ENCODE results near the gene ATR. TPM values are rescaled to one million over a fixed set of nuclear protein-coding genes. Genes with fewer than 3 reads are reported as not detected.
A peak's percentile ranks its signal among the peaks of the same experiment; 100 is the strongest.
"Not testable (repeated sequence)": the region's sequence is repeated elsewhere in the genome, so short reads cannot be mapped to it uniquely, and the experiment has no call there.

ATR gene
- total RNA-seq, 4 donors from 2014 or later, result 21.0 to 53.6 (median 23.9) TPM

- Histone ChIP-seq H3K36me3 (no peaks in the 10 kb centered on the region), H3K27me3 (no peaks in the 10 kb centered on the region), H3K27ac (peak overlapping the region; percentile 83 to 97 (median 94)), H3K9me3 (no peaks in the 10 kb centered on the region), H3K4me3 (peak overlapping the region; percentile 77 to 96 (median 86)), H3K4me1 (peaks cover 0 to 14% (median 7%) of the 10 kb centered on the region in 4 donors)
- DNase-seq, result no peak
- TF ChIP-seq POLR2A (IDR thresholded peaks at IDR 0.05), result no peak
- no peak for TF ChIP-seq CTCF (IDR thresholded peaks at IDR 0.05)
Observed at GRCh38 chr3:142577696-142578328, 721 bp downstream of the ATR start.

GRCh38 chr3:142576792-142577191 lies 1.7 kb downstream of the ATR start:
- TF ChIP-seq CTCF (IDR thresholded peaks at IDR 0.05) (no peak), POLR2A (IDR thresholded peaks at IDR 0.05) (no peak)
- H3K9me3 ChIP-seq, result no peaks in the 10 kb centered on the region
- no peak for DNase-seq

GRCh38 chr3:142574665-142575064 lies 3.9 kb downstream of the ATR start:
- H3K4me3 ChIP-seq, result no peak overlapping the region
- no peaks in the 10 kb centered on the region for H3K36me3 ChIP-seq
- H3K27me3 ChIP-seq, result no peaks in the 10 kb centered on the region
- H3K9me3 ChIP-seq, result no peaks in the 10 kb centered on the region
- H3K27ac ChIP-seq, result no peak overlapping the region
- TF ChIP-seq CTCF (IDR thresholded peaks at IDR 0.05), result no peak
- no peak for TF ChIP-seq POLR2A (IDR thresholded peaks at IDR 0.05)
- peaks cover 0 to 12% (median 6%) of the 10 kb centered on the region in 4 donors for H3K4me1 ChIP-seq
- DNase-seq, result no peak

More at GRCh38 chr3:142576792-142577191, 1.7 kb downstream of the ATR start:
- H3K27me3 ChIP-seq, result no peaks in the 10 kb centered on the region
- H3K27ac ChIP-seq, result no peak overlapping the region
- H3K36me3 ChIP-seq, result no peaks in the 10 kb centered on the region
- H3K4me1 ChIP-seq, result peaks cover 0 to 14% (median 7%) of the 10 kb centered on the region in 4 donors
- H3K4me3 ChIP-seq, result no peak overlapping the region

- H3K9me3 ChIP-seq, H3K4me1 ChIP-seq, H3K36me3 ChIP-seq, H3K27me3 ChIP-seq, DNase-seq, H3K27ac ChIP-seq, H3K4me3 ChIP-seq: not testable (repeated sequence)
Observed at GRCh38 chr3:142574223-142574622, 4.3 kb downstream of the ATR start.

- not testable (repeated sequence) for H3K4me3 ChIP-seq, H3K27me3 ChIP-seq, DNase-seq, H3K27ac ChIP-seq, H3K36me3 ChIP-seq, H3K9me3 ChIP-seq, H3K4me1 ChIP-seq
Observed at GRCh38 chr3:142569422-142569821, 9.1 kb downstream of the ATR start.

GRCh38 chr3:142568393-142569017 lies 10.0 kb downstream of the ATR start:
- TF ChIP-seq POLR2A (IDR thresholded peaks at IDR 0.05), result no peak
- no peak for TF ChIP-seq CTCF (IDR thresholded peaks at IDR 0.05)
- no peak overlapping the region for H3K27ac ChIP-seq
- H3K4me3 ChIP-seq, result no peak overlapping the region
- no peak for DNase-seq
- H3K27me3 ChIP-seq, result no peaks in the 10 kb centered on the region
- no peaks in the 10 kb centered on the region for H3K36me3 ChIP-seq
- H3K4me1 ChIP-seq, result no peaks in the 10 kb centered on the region
- H3K9me3 ChIP-seq, result no peaks in the 10 kb centered on the region
